Skeletal muscle tissue (tissue), 4 donors: Measurements from ENCODE around the gene OPN4. TPM values are rescaled to one million over a fixed set of nuclear protein-coding genes. Genes with fewer than 3 reads are reported as not detected.

ENCODE experiments used
- H3K27ac ChIP-seq: one replicate; pipeline ENCODE4 v1.7.0; 2013; ENCODE audit warnings: mild to moderate bottlenecking, low read depth, low read length, inconsistent platforms
- H3K27me3 ChIP-seq, 3 donors: one replicate each; pipeline ENCODE4 v1.7.0; 2013; ENCODE audit warnings: low read length in 3 of 3; ENCODE audit not compliant: control insufficient read depth in 3 of 3, insufficient read depth in 3 of 3
- H3K36me3 ChIP-seq, 3 donors: one replicate each; pipeline ENCODE4 v1.7.0; 2013; ENCODE audit warnings: low read length in 3 of 3; ENCODE audit not compliant: control insufficient read depth in 3 of 3, insufficient read depth in 3 of 3
- H3K4me1 ChIP-seq, 3 donors: one replicate each; pipeline ENCODE4 v1.7.0; 2013; ENCODE audit warnings: low read length in 3 of 3, mild to moderate bottlenecking in 3 of 3; ENCODE audit not compliant: control insufficient read depth in 3 of 3, insufficient read depth in 3 of 3
- H3K4me3 ChIP-seq, 3 donors: one replicate each; pipeline ENCODE4 v1.7.0; 2013; ENCODE audit warnings: low read length in 3 of 3
- H3K9ac ChIP-seq, 3 donors: one replicate each; pipeline ENCODE4 v1.7.0; 2013; ENCODE audit warnings: low read length in 3 of 3, mild to moderate bottlenecking in 3 of 3, moderate library complexity in 2 of 3, low read depth in 1 of 3
- H3K9me3 ChIP-seq, 3 donors: one replicate each; pipeline ENCODE4 v1.7.0; 2013; ENCODE audit warnings: low read length in 3 of 3; ENCODE audit not compliant: control insufficient read depth in 3 of 3
- total RNA-seq: library from RNA; depleted of rRNA; stranded (reverse); fragments of >200 nt; gene quantifications from one replicate; pipeline ENCODE4 v1.2.3, GENCODE V29; 2014
- donor health status: Osteomylitis.

OPN4 gene
- total RNA-seq, 1 donor from 2014 or later: not detected

DNA sequence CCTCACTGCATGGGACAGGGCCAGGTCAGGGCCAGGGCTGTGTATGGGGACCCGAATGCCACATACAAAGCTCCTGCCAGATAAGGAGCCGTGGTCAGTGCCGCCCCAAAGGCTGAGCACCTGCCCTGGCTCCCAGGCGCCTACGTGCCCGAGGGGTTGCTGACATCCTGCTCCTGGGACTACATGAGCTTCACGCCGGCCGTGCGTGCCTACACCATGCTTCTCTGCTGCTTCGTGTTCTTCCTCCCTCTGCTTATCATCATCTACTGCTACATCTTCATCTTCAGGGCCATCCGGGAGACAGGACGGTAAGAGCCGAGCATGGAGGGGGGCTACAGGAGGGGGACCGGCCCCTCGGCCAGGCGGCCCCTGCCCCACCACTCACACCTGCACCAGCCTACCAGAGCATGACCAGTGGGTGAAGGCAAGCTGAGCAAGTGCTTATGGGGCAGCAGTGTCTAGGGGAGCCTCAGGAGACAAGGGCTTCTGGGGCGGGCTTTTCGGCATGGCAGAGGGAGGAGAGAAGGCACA, 4.9 kb downstream of the OPN4 start:
- no peak overlapping the region for H3K4me3 ChIP-seq
- no peaks in the 10 kb centered on the region for H3K9me3 ChIP-seq
- peaks cover 0 to 3% (median 0%) of the 10 kb centered on the region in 3 donors for H3K27me3 ChIP-seq
- H3K9ac ChIP-seq: peak overlapping the region in 1 of 3 donors; percentile 8
- H3K36me3 ChIP-seq: no peaks in the 10 kb centered on the region
- H3K27ac ChIP-seq: no peak overlapping the region
- H3K4me1 ChIP-seq: peaks cover 32 to 41% (median 40%) of the 10 kb centered on the region in 3 donors

DNA sequence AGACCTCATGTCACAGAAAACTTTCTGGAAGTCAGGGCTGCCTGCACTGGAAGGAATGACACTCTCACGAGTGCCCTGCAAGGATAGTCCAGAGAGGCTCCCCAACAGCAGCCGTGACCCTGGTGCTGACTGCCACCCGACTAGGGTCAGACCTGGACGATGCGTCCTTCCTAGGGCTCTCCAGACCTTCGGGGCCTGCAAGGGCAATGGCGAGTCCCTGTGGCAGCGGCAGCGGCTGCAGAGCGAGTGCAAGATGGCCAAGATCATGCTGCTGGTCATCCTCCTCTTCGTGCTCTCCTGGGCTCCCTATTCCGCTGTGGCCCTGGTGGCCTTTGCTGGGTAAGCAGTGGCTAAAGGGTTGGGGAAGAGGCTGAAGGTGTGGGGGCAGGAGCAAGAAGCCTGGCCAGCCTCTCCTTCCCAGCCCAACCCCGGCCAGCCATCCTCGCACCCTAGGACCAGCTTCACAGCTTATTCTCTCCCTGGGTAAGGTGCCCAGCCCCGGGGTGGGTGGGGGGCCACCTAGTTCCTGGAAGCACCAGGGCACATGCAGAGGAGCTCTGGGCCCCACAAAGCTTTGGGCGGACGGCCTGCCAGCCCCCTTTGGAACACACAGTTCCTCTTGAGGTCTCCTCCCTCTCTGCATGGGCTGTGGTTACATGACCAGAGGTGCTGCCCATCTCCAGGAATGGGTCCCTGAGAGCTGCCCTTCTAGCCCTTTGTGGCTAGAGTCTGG, 5.5 kb downstream of the OPN4 start:
- Histone ChIP-seq H3K27ac (no peak overlapping the region), H3K9me3 (no peaks in the 10 kb centered on the region), H3K36me3 (no peaks in the 10 kb centered on the region), H3K4me1 (peaks cover 38 to 47% (median 46%) of the 10 kb centered on the region in 3 donors), H3K4me3 (no peak overlapping the region), H3K27me3 (no peaks in the 10 kb centered on the region), H3K9ac (peak overlapping the region in 1 of 3 donors; percentile 8)

- peak overlapping the region; percentile 65 to 100 (median 74) for H3K9ac ChIP-seq
- H3K27me3 ChIP-seq: no peaks in the 10 kb centered on the region
- peak overlapping the region; percentile 100 for H3K27ac ChIP-seq
- peaks cover 53 to 62% (median 61%) of the 10 kb centered on the region in 3 donors for H3K4me1 ChIP-seq
- no peaks in the 10 kb centered on the region for H3K9me3 ChIP-seq
- no peaks in the 10 kb centered on the region for H3K36me3 ChIP-seq
- peak overlapping the region; percentile 7 to 41 (median 27) for H3K4me3 ChIP-seq
These were observed 7.0 kb downstream of the OPN4 start for GRCh38 chr10:86661161-86662025.

- H3K9me3 ChIP-seq: no peaks in the 10 kb centered on the region
- peak overlapping the region in 2 of 3 donors; percentile 27 to 41 for H3K4me3 ChIP-seq
- peaks cover 62 to 73% (median 72%) of the 10 kb centered on the region in 3 donors for H3K4me1 ChIP-seq
- H3K36me3 ChIP-seq: no peaks in the 10 kb centered on the region
- H3K9ac ChIP-seq: peak overlapping the region; percentile 65 to 100 (median 68)
- H3K27me3 ChIP-seq: no peaks in the 10 kb centered on the region
- H3K27ac ChIP-seq: peak overlapping the region; percentile 100
These were observed 8.1 kb downstream of the OPN4 start for GRCh38 chr10:86662186-86663045.

- peak overlapping the region; percentile 100 for H3K27ac ChIP-seq
- H3K4me3 ChIP-seq: no peak overlapping the region
- no peaks in the 10 kb centered on the region for H3K27me3 ChIP-seq
- no peaks in the 10 kb centered on the region for H3K9me3 ChIP-seq
- H3K4me1 ChIP-seq: peaks cover 68 to 77% (median 76%) of the 10 kb centered on the region in 3 donors
- H3K9ac ChIP-seq: peak overlapping the region; percentile 61 to 100 (median 65)
- no peaks in the 10 kb centered on the region for H3K36me3 ChIP-seq
These were observed 8.6 kb downstream of the OPN4 start for GRCh38 chr10:86663046-86663345.

DNA sequence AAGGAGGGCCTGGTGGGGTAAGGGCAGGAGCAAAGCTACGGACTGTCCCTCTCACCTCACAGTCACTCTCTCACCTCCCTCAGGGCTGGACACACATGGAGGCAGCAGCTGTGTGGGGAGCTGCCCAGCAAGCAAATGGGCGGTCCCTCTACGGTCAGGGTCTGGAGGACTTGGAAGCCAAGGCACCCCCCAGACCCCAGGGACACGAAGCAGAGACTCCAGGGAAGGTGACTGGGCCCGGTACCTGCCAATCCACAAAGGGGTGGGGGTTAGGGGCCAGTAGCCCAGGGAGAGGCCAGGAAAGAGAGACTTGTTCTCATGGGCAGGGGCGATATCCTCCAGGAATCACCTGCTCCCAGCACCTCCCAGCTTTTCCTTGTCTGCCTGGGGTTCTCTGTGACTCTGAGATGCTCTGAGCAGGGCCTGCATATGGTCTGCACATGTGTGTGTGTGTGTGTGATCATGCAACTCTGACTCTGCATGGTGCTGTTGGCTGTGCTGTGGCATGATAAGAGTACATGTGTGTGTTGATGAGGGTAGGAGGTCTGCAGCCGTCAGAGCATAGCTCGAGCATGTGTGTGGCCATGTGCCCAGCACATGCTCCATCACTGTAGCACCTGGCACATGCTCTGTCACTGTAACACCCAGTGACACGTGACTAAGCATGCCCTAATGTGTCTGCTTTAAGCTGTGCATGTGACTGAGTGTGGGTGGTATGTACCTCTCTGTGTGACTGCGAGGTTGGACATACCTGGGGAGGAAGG, 9.4 kb downstream of the OPN4 start:
- H3K4me3 ChIP-seq: peak overlapping the region in 2 of 3 donors; percentile 6 to 49
- peak overlapping the region; percentile 10 to 100 (median 46) for H3K9ac ChIP-seq
- H3K27me3 ChIP-seq: no peaks in the 10 kb centered on the region
- peak overlapping the region; percentile 100 for H3K27ac ChIP-seq
- H3K36me3 ChIP-seq: peaks cover 0 to 3% (median 0%) of the 10 kb centered on the region in 3 donors
- no peaks in the 10 kb centered on the region for H3K9me3 ChIP-seq
- peaks cover 70 to 81% (median 76%) of the 10 kb centered on the region in 3 donors for H3K4me1 ChIP-seq

GRCh38 chr10:86664341-86665217, 10.2 kb downstream of the OPN4 start:
- Histone ChIP-seq H3K27me3 (no peaks in the 10 kb centered on the region), H3K4me3 (peak overlapping the region; percentile 16 to 51 (median 49)), H3K4me1 (peaks cover 73 to 85% (median 76%) of the 10 kb centered on the region in 3 donors), H3K27ac (peak overlapping the region; percentile 100), H3K36me3 (peaks cover 0 to 11% (median 5%) of the 10 kb centered on the region in 3 donors), H3K9ac (peak overlapping the region; percentile 45 to 100 (median 55)), H3K9me3 (no peaks in the 10 kb centered on the region)

DNA sequence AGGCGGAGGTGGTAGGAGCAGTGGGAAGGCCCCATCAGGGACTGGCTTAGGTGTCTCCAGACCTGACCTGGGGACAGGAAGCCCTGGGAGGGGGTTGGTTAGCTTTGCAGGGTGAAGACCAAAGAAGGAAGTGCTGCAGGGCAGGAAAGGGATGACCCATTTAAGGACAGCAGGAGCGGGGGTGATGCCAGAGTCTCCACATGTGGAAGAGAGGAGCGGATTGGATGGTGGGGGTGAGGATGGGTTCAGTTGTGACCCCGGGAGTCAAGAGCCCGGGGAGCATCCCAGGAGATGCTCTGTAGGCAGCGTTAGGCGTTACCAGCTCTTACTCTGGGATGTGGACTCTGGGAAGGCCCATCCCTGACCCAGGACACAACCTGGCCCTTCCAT, 10.9 kb downstream of the OPN4 start:
- H3K27me3 ChIP-seq: peaks cover 0 to under 1% (median 0%) of the 10 kb centered on the region in 3 donors
- H3K4me1 ChIP-seq: peaks cover 78 to 88% (median 82%) of the 10 kb centered on the region in 3 donors
- H3K9me3 ChIP-seq: no peaks in the 10 kb centered on the region
- peak overlapping the region; percentile 45 to 100 (median 55) for H3K9ac ChIP-seq
- peak overlapping the region; percentile 16 to 51 (median 49) for H3K4me3 ChIP-seq
- H3K36me3 ChIP-seq: peaks cover 0 to 16% (median 5%) of the 10 kb centered on the region in 3 donors
- H3K27ac ChIP-seq: peak overlapping the region; percentile 100
